ENCODE results near the gene TMEM50B. TPM values are rescaled to one million over a fixed set of nuclear protein-coding genes. Genes with fewer than 3 reads are reported as not detected.
"Not testable (repeated sequence)": the region's sequence is repeated elsewhere in the genome, so short reads cannot be mapped to it uniquely, and the experiment has no call there.

Gene TMEM50B
- total RNA-seq, 1 experiment from 2014 or later = 18.9 TPM

DNA sequence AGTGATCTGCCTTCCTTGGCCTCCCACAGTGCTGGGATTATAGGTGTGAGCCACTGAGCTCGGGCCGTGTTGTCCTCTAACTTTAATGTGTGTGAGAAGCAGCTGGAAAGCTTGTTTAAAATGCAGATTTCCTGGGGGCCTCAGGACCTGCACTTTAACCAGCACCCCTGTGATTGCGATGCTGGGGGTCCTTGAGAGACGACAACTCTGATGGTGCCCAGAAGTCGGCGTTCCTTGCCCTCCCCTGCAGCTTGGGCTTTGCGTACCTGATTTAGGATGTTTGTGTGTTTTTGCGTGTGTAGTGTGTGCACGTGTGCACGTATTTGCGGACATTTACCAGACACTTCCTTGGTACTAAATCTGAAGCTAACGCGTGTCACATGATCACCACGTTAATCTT lies 65.7 kb downstream of the TMEM50B start:
- ChIA-PET CTCF (no interaction called here), POLR2A (ENCODE audit: low non-redundant PET) (no interaction called here)
- H3K27ac ChIP-seq (ENCODE audit: low read depth, low read length, poor library complexity, severe bottlenecking) = no peak overlapping the region
- no peaks in the 10 kb centered on the region for H3K4me1 ChIP-seq (ENCODE audit: insufficient read depth, low read length, poor library complexity, severe bottlenecking)
- intact Hi-C loops (cut with micrococcal nuclease; ENCODE audit: unreplicated experiment) = no loop called here
- peaks cover 27% of the 10 kb centered on the region for H3K36me3 ChIP-seq (ENCODE audit: insufficient read depth, low read length, poor library complexity, severe bottlenecking)
- DNase-seq (ENCODE audit: low spot score) = no peak
- no peaks in the 10 kb centered on the region for H3K27me3 ChIP-seq (replicated peaks; ENCODE audit: insufficient read depth, low read depth, low read length, poor library complexity)
- H3K9me3 ChIP-seq (ENCODE audit: low read depth, low read length, poor library complexity, severe bottlenecking) = no peaks in the 10 kb centered on the region
- H3K4me3 ChIP-seq (ENCODE audit: low read depth, low read length, poor library complexity, severe bottlenecking) = no peak overlapping the region
- TF ChIP-seq CTCF (conservative IDR thresholded peaks at IDR 0.05; ENCODE audit: low read depth, low read length) (no peak), EZH2 (IDR thresholded peaks at IDR 0.05; ENCODE audit: borderline replicate concordance, low read depth, low read length, poor library complexity, severe bottlenecking) (no peak)
- no TSS peak for BruUV-seq (replicated peaks)

- Histone ChIP-seq H3K4me3 (ENCODE audit: low read depth, low read length, poor library complexity, severe bottlenecking) (no peak overlapping the region), H3K4me1 (ENCODE audit: insufficient read depth, low read length, poor library complexity, severe bottlenecking) (no peaks in the 10 kb centered on the region), H3K27ac (ENCODE audit: low read depth, low read length, poor library complexity, severe bottlenecking) (no peak overlapping the region), H3K9me3 (ENCODE audit: low read depth, low read length, poor library complexity, severe bottlenecking) (no peaks in the 10 kb centered on the region), H3K27me3 (replicated peaks; ENCODE audit: insufficient read depth, low read depth, low read length, poor library complexity) (no peaks in the 10 kb centered on the region), H3K36me3 (ENCODE audit: insufficient read depth, low read length, poor library complexity, severe bottlenecking) (peaks cover 22% of the 10 kb centered on the region)
- POLR2A ChIA-PET (ENCODE audit: low non-redundant PET) = no interaction called here
- TF ChIP-seq CTCF (conservative IDR thresholded peaks at IDR 0.05; ENCODE audit: low read depth, low read length) (no peak), EZH2 (IDR thresholded peaks at IDR 0.05; ENCODE audit: borderline replicate concordance, low read depth, low read length, poor library complexity, severe bottlenecking) (no peak)
- no TSS peak for BruUV-seq (replicated peaks)
- CTCF ChIA-PET = no interaction called here
- intact Hi-C loops (cut with micrococcal nuclease; ENCODE audit: unreplicated experiment) = no loop called here
- DNase-seq (ENCODE audit: low spot score) = no peak
These were observed 66.8 kb downstream of the TMEM50B start for GRCh38 chr21:33412832-33413519.

DNA sequence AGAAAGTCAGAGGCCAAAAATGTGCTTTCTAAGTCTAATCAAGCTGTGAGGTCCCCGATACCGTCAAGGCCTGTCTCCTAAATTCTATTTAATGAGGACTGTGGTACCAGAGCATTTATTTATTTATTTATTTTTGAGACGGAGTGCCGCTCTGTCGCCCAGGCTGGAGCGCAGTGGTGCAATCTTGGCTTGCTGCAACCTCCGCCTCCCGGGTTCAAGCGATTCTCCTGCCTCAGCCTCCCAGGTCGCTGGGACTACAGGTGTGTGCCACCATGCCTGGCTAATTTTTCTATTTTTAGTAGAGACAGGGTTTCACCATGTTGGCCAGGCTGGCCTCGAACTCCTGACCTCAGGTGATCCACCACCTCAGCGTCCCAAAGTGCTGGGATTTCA lies 67.3 kb downstream of the TMEM50B start:
- POLR2A ChIA-PET (ENCODE audit: low non-redundant PET); H3K4me3 ChIP-seq (ENCODE audit: low read depth, low read length, poor library complexity, severe bottlenecking); H3K27ac ChIP-seq (ENCODE audit: low read depth, low read length, poor library complexity, severe bottlenecking); CTCF ChIA-PET; H3K27me3 ChIP-seq (replicated peaks; ENCODE audit: insufficient read depth, low read depth, low read length, poor library complexity); DNase-seq (ENCODE audit: low spot score); H3K4me1 ChIP-seq (ENCODE audit: insufficient read depth, low read length, poor library complexity, severe bottlenecking); intact Hi-C loops (cut with micrococcal nuclease; ENCODE audit: unreplicated experiment); H3K9me3 ChIP-seq (ENCODE audit: low read depth, low read length, poor library complexity, severe bottlenecking); BruUV-seq (replicated peaks): not testable (repeated sequence)
- H3K36me3 ChIP-seq (ENCODE audit: insufficient read depth, low read length, poor library complexity, severe bottlenecking) = peaks cover 19% of the 10 kb centered on the region

DNA sequence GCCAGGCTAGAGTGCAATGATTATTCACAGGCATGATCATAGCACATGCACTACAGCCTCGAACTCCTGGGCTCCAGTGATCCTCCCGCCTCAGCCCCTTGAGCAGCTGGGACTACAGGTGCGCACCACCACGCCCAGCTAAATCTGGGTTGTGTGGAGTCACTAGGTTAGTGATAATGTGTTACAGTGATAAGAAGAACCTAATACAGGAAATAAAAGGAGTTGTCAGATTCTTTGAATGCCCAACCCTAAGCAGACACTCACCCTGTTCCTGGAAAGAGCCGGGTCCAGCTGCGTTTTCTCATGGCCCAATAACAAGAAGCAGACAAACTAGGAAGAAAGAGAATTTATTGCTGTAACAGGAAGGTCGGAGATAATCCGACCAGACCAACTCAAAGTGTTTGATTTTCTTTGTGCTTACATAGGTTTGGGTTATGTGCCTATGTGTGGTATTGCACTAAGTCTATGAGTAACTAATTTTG lies 67.8 kb downstream of the TMEM50B start:
- POLR2A ChIA-PET (ENCODE audit: low non-redundant PET) = no interaction called here
- Histone ChIP-seq H3K36me3 (ENCODE audit: insufficient read depth, low read length, poor library complexity, severe bottlenecking) (peaks cover 17% of the 10 kb centered on the region), H3K4me1 (ENCODE audit: insufficient read depth, low read length, poor library complexity, severe bottlenecking) (no peaks in the 10 kb centered on the region), H3K9me3 (ENCODE audit: low read depth, low read length, poor library complexity, severe bottlenecking) (no peaks in the 10 kb centered on the region), H3K4me3 (ENCODE audit: low read depth, low read length, poor library complexity, severe bottlenecking) (no peak overlapping the region), H3K27me3 (replicated peaks; ENCODE audit: insufficient read depth, low read depth, low read length, poor library complexity) (no peaks in the 10 kb centered on the region), H3K27ac (ENCODE audit: low read depth, low read length, poor library complexity, severe bottlenecking) (no peak overlapping the region)
- TF ChIP-seq CTCF (conservative IDR thresholded peaks at IDR 0.05; ENCODE audit: low read depth, low read length) (no peak), EZH2 (IDR thresholded peaks at IDR 0.05; ENCODE audit: borderline replicate concordance, low read depth, low read length, poor library complexity, severe bottlenecking) (no peak)
- CTCF ChIA-PET = no interaction called here
- BruUV-seq (replicated peaks) = no TSS peak
- intact Hi-C loops (cut with micrococcal nuclease; ENCODE audit: unreplicated experiment) = no loop called here
- no peak for DNase-seq (ENCODE audit: low spot score)

Data from A673 (cell line).